Measurements from ENCODE around the gene CCBE1.

GRCh38 chr18:59429608-59430007 lies 267.6 kb downstream of the CCBE1 start:
- TF ChIP-seq POLR2A (IDR thresholded peaks at IDR 0.05) (no peak), CTCF (IDR thresholded peaks at IDR 0.05 in 8 of 11, conservative IDR thresholded peaks at IDR 0.05 in 3 of 11) (no peak), POLR2AphosphoS5 (IDR thresholded peaks at IDR 0.05) (no peak)
